ENCODE measurements around the gene GNG4.
"Not testable (repeated sequence)": the region's sequence is repeated elsewhere in the genome, so short reads cannot be mapped to it uniquely, and the experiment has no call there.

The GNG4 gene

DNA sequence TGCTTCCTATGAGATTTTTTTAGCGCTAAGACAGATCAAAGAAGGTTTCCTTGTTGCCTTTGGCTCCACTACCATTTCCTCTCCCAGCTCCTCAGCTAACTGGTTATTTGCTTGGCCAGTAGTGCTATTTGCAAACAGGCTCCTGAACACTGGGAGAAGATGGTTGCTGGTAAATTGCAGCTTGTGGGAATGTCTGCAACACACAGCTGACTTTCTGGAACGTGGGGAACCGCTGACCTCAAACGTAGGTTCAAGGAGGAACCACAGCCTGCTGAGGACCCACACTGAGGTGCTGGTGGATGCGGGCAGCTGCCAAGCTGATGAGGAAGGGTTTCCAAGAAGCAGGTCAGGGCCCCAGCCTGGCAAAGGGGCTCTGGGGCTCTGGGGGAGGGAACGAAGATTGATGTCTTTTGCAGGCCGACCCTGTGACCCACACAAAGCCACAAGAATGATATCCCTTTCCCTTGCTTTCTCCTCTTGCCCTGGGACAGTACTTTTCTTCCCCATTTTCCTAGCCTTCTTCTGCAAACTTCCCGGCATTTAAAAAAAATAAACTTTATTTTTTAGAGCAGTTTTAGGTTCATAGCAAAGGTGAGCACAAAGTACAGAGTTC is 24.8 kb downstream of the GNG4 start:
- DNase-seq = peak; percentile 76

DNA sequence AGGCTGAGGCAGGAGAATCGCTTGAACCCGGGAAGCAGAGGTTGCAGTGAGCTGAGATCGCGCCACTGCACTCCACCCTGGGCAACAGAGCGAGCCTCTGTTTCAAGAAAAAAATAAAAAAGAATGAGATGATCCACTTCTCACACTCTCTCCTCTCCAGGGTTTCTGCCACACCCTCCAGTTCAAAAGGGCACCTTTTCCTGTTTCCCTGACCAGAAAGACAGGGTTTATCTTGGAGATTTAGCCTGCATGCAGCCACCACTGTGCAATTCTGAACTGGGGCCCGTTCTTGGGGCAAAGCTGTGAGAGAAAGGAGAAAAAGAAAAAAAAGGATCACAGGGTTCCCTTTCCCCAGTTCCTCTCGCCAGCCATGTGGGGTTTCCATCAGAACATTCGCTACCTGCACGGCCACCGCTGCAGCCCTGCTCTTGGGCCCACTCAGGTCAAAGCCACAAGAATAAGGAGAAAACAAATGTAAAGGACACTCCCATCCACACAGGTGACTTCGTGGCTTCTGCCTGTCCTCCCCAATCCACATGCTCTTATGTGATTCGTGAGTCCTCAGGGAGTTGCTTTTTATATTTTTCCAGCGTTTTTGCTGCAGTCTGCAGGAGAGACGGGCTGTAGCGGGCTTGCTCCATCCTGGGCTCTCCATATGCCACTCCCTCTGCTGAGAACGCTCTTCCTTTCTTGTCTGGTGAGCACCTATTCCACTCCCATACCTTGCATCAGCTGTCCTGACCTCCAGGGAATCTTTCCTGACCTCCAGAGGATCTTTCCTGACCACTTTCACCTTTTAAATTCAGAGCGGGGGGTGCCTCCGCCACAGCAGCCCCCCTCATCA is 26.4 kb downstream of the GNG4 start:
- no peak for DNase-seq

- DNase-seq = not testable (repeated sequence)
Observed at GRCh38 chr1:235619149-235619548, 30.4 kb downstream of the GNG4 start.

DNA sequence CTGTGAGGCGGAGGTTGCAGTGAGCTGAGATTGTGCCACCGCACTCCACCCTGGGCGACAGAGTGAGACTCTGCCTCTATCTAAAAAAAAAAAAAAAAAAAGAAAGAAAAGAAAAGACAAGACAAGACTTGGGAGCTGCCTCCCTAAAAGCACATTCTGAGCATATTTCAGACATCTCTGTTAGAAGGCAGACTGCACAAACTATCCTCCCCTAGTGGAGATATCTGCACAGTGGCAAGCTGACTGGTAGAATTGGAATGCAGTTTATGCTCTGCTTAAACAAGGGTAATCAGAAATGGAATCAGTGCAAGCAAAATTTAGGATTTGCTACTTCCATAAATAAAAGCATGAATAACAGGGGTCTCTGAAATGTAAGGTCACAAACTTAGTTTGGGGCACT is 31.8 kb downstream of the GNG4 start:
- DNase-seq = no peak

DNA sequence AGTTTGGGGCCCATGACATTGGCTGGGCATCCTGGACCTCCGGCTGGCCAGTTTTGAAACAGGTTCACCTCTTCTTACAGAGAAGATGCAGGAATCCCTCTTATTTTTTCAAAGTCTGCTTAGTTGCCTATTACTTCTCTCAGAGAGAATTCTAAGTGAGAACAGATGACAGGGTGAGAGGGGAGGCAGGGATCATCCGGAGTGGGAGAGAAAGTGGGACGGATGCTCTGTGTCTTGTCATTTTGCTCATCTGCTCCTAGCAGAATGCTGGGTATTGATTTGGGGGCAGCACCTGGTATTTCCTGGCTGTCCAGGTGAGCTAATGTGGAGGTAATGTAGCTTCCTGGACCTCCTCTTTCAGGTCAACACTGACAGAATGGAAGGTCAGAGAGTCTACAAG is 32.4 kb downstream of the GNG4 start:
- DNase-seq = no peak

- no peak for DNase-seq
Observed at GRCh38 chr1:235614442-235614954, 35.1 kb downstream of the GNG4 start.

- no peak for DNase-seq
Observed at GRCh38 chr1:235613602-235614001, 36.0 kb downstream of the GNG4 start.

DNA sequence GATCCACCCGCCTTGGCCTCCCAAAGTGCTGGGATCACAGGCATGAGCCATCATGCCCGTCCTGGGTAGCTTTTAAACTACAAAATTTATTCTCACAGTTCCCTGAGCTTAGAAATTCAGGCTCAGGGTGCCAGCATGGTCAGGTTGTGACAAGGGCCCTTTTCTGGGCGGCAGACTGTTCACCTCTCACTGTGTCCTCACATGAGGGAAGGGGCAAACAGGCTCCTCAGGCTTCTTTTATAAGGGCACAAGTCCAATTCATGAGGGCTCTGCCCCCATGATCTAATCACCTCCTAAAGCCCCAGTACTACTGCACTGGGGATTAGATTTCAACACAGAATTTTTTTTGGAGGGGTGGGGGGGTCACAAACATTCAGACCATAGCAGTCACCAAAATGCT is 36.8 kb downstream of the GNG4 start:
- DNase-seq = no peak

- no peak for DNase-seq
Observed at GRCh38 chr1:235610157-235610556, 39.4 kb downstream of the GNG4 start.

DNA sequence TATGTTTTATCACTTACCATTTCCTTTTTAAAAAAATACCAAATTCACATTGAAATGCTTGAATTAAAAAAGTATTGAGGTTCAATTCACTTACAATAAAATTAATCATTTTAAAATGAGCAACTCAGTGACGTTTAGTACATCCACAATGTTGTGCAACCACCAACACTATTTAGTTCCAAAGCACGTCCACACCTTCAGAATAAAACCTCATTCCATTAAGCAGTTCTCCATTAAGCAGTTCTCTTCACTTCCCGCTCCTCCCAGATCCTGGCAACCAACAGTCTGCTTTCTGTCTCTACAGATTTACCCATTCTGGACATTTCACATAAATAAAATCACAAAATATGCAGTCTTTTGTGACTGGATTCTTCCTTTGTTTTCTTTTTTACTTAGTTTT is 41.3 kb downstream of the GNG4 start:
- no peak for DNase-seq

- DNase-seq = no peak
Observed at GRCh38 chr1:235607284-235607683, 42.3 kb downstream of the GNG4 start.

DNA sequence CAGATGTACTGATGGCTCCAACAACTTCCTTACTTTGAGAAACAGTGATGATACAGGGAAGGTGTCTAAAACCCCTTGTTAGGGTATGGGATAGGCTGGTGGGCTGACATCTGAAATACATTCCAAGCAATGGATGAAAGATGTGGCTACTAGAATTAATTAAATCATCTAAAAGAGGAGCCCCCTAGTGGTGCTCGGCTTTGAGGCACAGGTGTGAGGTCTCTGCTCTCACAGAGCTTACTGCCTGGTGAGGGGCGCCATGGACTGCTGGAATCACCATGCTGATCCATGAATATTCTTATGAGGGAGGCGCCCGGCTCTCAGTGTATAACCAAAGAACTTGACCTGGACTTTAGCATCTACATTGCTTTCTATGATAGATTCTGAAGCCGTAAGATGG is 48.5 kb downstream of the GNG4 start:
- DNase-seq = no peak

GRCh38 chr1:235599536-235599935 is 50.0 kb downstream of the GNG4 start:
- DNase-seq = no peak

GRCh38 chr1:235597867-235598553 is 51.6 kb downstream of the GNG4 start:
- no peak for DNase-seq

DNA sequence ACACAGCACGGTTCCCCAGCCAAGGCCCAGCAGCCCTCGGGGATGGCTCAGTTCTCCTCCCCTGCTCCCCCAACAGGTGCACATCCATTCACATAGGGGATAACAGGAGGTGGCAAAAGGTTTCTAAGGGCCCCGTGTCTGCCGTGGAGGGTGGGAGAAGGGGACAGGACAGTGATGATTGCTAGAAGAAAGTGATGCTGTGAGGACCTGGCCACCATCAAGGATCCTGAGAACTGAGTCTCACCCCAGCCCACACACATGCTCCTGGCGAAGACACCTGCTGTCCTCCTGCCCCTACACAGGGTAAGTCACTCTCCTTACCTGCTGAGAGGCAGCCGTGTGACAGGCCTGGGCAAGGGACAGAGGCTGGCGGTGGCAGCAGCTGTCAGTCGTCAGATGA is 54.5 kb downstream of the GNG4 start:
- no peak for DNase-seq

GRCh38 chr1:235594281-235594895 is 55.2 kb downstream of the GNG4 start:
- not testable (repeated sequence) for DNase-seq

GRCh38 chr1:235588916-235589515 is 60.6 kb downstream of the GNG4 start:
- no peak for DNase-seq

GRCh38 chr1:235588156-235588555 is 61.4 kb downstream of the GNG4 start:
- no peak for DNase-seq

DNA sequence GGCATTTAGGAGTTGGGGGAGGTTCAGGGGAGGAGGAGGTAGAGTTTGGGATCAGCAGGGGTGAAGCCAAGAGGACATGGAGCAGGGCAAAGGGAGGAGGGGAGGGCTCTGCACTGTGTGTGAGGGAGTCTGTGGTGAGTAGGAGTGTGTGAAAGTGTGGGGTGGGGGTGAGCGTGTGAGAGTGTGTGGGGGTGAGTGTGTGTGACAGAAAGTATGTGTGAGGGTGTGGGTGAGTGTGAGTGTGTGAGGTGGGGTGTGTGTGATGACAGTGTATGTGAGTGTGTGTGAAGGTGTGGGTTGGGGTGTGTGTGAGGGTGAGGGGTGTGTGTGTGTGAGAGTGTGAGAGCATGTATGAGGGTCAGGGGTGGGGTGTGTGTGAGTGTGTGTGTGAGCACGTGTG is 62.6 kb downstream of the GNG4 start:
- DNase-seq = no peak

DNA sequence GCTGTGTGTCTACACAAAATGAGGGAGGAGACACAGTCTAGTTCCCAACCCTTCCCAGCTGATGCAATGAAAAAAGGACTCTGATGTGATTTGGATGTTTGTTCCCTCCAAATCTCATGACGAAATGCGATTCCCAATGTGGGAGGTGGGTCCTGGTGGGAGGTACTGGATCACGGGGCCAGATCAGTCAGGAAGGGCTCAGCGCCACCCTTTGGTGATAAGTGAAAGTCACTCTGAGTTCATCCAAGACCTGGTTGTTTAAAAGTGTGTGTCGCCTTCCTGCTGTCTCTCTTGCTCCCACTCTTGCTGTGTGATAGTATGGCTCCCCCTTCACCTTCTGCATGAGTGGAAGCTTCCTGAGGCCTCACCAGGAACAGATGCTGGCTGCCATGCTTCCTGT is 63.2 kb downstream of the GNG4 start:
- no peak for DNase-seq

DNA sequence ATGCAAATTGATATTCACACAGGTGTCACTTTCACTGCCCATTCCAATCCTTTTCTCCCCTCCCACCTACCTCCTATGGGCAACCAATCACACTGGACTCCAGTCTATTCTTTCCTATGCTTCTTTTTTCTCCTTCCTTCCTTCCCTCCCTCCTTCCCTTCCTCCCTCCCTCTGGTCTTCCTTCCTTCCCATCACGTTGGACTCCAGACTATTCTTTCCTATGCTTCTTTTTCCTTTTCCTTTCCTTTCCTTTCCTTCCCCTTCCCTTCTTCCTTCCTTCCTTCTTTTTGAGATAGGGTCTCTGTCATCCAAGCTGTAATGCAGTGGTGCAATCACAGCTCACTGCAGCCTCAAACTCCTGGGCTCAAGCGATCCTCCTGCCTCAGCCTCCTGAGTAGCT is 64.6 kb downstream of the GNG4 start:
- no peak for DNase-seq

DNA sequence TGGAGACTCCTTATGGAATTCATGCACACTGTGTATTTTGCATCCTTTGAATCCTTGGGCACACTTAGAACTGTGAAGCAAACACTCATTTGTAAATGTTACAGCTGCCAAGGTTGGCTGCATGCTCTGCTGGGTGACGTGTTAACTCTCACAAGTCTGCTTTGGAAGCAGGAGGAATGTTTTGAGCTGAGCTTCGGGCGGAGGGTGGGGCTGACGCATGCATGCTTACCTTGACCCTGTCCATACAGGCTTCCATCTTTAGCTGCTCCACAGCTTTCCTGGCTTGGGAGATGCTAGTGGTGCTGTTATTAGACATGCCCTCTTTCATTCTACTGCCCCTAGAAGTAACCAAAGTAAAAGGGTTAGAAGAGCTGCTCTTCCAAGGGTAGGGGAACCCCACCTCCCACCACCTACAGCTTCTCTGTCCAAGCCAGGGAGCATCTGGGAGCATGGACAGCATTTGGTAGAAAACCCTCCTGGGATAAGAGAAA is 66.0 kb downstream of the GNG4 start:
- DNase-seq = no peak

DNA sequence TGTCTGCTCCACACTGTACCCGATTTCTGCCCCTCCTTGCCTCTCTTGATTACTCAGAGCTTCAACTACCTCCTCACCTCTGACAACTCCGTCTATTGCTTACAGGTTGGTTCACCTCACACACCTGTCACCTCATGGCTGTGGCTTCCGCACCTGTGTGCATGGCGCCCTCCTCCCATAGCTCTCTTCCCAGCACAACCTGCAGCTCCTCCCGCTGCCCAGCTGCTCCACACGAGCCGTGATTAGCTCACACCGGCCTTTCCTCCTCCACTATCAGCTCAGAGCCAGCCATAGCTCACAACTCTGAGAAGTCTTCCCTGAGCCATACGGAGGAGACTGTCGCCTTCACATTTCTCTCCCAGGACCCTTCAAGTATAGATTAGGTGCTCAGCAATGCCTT is 67.5 kb downstream of the GNG4 start:
- DNase-seq = no peak

All from left hindlimb (tissue), 1 donor.